GM23248 (cell line): ENCODE results near the gene B3GNT2.

ENCODE experiments used
- EZH2 ChIP-seq: fragments of 200-600 bp; sonication (generic); IDR thresholded peaks from 2 replicates; pipeline ENCODE4 v1.6.1; 2018; ENCODE audit warnings: antibody characterized with exemption, mild to moderate bottlenecking; ENCODE audit not compliant: insufficient read depth, poor library complexity, severe bottlenecking
- EZH2phosphoT487 ChIP-seq: fragments of 200-600 bp; sonication (generic); IDR thresholded peaks from 2 replicates; pipeline ENCODE4 v1.6.1; 2018; ENCODE audit warnings: antibody characterized with exemption, moderate library complexity, mild to moderate bottlenecking, low read depth; ENCODE audit not compliant: insufficient read depth

DNA sequence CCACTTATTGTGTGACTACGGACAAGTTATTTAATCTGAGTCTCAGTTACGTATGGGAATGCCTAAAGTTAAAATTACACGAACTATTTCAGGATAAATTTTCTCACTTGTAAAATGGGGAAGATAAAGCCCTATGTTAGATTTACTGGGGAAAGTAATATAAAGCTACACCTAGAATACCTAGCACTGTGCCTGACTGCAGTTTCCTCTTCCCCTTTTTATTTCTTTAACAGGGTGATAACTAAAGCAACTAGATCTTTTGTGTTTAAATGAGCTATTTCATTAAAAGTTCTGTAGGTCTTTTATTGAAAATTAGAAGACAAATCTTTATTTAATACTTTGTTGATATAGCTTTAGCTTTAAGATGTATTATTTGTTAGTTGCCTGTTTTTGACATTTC is 5.0 kb downstream of the B3GNT2 start:
- TF ChIP-seq EZH2 (no peak), EZH2phosphoT487 (no peak)
